Keratinocyte (primary cell): ENCODE measurements around the gene NR6A1.

Experiments used
- EZH2 ChIP-seq: IDR thresholded peaks from one replicate; pipeline ENCODE4 v1.6.1; 2012; ENCODE audit warnings: inconsistent platforms, mild to moderate bottlenecking, low read length, moderate library complexity
- TF ChIP-seq, protein P1 (sequence below), 3 experiments: IDR thresholded peaks in 1 of 3; conservative IDR thresholded peaks in 1 of 3; optimal IDR thresholded peaks in 1 of 3; 2 replicates in 2 of 3; 3 replicates in 1 of 3; pipeline versions ENCODE3 to v1.5.1; 2011; ENCODE audit warnings: low read length in 3 of 3, mild to moderate bottlenecking in 3 of 3, moderate library complexity in 2 of 3, control low read depth in 1 of 3, inconsistent platforms in 1 of 3; ENCODE audit not compliant: insufficient read depth in 2 of 3; ENCODE audit errors: extremely low read depth in 1 of 3

DNA sequence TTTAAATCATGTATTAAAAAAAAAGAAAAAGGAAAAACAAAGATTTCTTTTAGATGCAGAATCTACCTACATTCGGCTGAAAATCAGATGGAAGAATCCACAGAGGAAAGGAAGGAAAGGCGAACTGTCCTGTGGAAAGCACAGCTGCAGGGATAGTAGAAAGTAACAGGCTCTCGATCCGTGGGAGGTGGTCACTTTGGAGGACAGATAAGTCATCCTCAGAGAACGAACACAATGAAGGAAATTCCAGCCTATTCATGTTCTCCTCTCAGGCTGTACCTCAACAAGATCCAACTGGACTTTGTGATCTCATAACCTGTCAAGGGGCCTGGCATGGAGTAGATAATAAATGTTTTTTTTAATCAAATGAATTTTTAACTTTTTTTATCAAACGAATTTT lies 72.8 kb downstream of the NR6A1 start:
- TF ChIP-seq, protein P1, sequence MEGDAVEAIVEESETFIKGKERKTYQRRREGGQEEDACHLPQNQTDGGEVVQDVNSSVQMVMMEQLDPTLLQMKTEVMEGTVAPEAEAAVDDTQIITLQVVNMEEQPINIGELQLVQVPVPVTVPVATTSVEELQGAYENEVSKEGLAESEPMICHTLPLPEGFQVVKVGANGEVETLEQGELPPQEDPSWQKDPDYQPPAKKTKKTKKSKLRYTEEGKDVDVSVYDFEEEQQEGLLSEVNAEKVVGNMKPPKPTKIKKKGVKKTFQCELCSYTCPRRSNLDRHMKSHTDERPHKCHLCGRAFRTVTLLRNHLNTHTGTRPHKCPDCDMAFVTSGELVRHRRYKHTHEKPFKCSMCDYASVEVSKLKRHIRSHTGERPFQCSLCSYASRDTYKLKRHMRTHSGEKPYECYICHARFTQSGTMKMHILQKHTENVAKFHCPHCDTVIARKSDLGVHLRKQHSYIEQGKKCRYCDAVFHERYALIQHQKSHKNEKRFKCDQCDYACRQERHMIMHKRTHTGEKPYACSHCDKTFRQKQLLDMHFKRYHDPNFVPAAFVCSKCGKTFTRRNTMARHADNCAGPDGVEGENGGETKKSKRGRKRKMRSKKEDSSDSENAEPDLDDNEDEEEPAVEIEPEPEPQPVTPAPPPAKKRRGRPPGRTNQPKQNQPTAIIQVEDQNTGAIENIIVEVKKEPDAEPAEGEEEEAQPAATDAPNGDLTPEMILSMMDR (optimal IDR thresholded peaks at IDR 0.05 in 1 of 3, IDR thresholded peaks at IDR 0.05 in 1 of 3, conservative IDR thresholded peaks at IDR 0.05 in 1 of 3; ENCODE audit: extremely low read depth in 1 of 3, insufficient read depth in 2 of 3, low read length in 3 of 3), result no peak
- no peak for TF ChIP-seq EZH2
